ENCODE results near the gene VSTM4. TPM values are rescaled to one million over a fixed set of nuclear protein-coding genes. Genes with fewer than 3 reads are reported as not detected.

Gene VSTM4
- polyA plus RNA-seq, 1 donor (not counting 4 experiments of a cell fraction or from before 2014, with no cell fraction given): not detected

DNA sequence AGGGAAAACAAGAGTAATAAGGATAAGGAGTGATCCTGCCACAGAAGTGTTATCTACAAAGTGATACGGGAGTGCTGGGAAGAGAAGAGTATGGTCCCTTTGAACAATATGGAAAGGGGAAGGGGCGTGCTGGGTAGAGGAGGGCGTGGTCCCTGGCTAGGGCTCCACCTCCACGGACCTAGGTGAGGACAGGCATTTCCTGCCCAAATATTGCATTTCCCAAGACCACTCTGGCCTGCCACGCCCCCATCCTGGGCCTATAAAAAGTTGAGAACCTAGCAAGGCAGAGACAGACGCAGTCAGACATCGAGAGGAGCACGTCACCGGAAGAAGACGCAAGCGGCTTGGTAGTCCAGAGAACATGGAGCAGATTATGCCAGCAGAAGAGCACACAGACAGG, 22.8 kb downstream of the VSTM4 start:
- Histone ChIP-seq H3K9me1 (ENCODE audit: control insufficient read depth, extremely low read depth, insufficient read depth, low read length) (no peaks in the 10 kb centered on the region), H3K27ac (ENCODE audit: control insufficient read depth, insufficient read depth, low read length) (no peak overlapping the region), H3K36me3 (ENCODE audit: control insufficient read depth in 2 of 2, extremely low read depth in 1 of 2, insufficient read depth in 2 of 2, low read length in 2 of 2) (no peaks in the 10 kb centered on the region), H3K4me1 (ENCODE audit: control insufficient read depth, extremely low read depth, insufficient read depth, low read length) (no peaks in the 10 kb centered on the region), H4K20me1 (ENCODE audit: control insufficient read depth, extremely low read depth, insufficient read depth, low read length) (no peaks in the 10 kb centered on the region), H2AFZ (ENCODE audit: control insufficient read depth, low read length) (no peak overlapping the region), H3K79me2 (ENCODE audit: control insufficient read depth, insufficient read depth, low read length) (no peaks in the 10 kb centered on the region), H3K4me2 (ENCODE audit: control insufficient read depth, extremely low read depth, insufficient read depth, low read depth, low read length) (no peak overlapping the region), H3K9ac (ENCODE audit: control insufficient read depth, extremely low read depth, insufficient read depth, low read length) (no peak overlapping the region), H3K9me3 (ENCODE audit: control insufficient read depth, low read depth, low read length) (no peaks in the 10 kb centered on the region), H3K4me3 (ENCODE audit: control insufficient read depth in 2 of 3, extremely low read depth in 1 of 3, insufficient read depth in 2 of 3, low read depth in 1 of 3, low read length in 3 of 3) (no peak overlapping the region), H3K27me3 (ENCODE audit: control insufficient read depth, extremely low read depth, insufficient read depth, low read length) (peaks cover 4% of the 10 kb centered on the region)
- dilution Hi-C loops (cut with MboI; ENCODE audit: extremely low pct_ligation_motif_present, low sequenced_read_pairs): no loop called here
- FAIRE-seq (no peak), DNase-seq (ENCODE audit: low read depth, low spot score) (no peak)
- no peak for TF ChIP-seq EZH2 (IDR thresholded peaks at IDR 0.05; ENCODE audit: low read length)
- TF ChIP-seq, protein P1, sequence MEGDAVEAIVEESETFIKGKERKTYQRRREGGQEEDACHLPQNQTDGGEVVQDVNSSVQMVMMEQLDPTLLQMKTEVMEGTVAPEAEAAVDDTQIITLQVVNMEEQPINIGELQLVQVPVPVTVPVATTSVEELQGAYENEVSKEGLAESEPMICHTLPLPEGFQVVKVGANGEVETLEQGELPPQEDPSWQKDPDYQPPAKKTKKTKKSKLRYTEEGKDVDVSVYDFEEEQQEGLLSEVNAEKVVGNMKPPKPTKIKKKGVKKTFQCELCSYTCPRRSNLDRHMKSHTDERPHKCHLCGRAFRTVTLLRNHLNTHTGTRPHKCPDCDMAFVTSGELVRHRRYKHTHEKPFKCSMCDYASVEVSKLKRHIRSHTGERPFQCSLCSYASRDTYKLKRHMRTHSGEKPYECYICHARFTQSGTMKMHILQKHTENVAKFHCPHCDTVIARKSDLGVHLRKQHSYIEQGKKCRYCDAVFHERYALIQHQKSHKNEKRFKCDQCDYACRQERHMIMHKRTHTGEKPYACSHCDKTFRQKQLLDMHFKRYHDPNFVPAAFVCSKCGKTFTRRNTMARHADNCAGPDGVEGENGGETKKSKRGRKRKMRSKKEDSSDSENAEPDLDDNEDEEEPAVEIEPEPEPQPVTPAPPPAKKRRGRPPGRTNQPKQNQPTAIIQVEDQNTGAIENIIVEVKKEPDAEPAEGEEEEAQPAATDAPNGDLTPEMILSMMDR (optimal IDR thresholded peaks at IDR 0.05 in 1 of 3, IDR thresholded peaks at IDR 0.05 in 1 of 3, conservative IDR thresholded peaks at IDR 0.05 in 1 of 3; ENCODE audit: extremely low read depth in 1 of 3, insufficient read depth in 2 of 3, low read length in 3 of 3): no peak

DNA sequence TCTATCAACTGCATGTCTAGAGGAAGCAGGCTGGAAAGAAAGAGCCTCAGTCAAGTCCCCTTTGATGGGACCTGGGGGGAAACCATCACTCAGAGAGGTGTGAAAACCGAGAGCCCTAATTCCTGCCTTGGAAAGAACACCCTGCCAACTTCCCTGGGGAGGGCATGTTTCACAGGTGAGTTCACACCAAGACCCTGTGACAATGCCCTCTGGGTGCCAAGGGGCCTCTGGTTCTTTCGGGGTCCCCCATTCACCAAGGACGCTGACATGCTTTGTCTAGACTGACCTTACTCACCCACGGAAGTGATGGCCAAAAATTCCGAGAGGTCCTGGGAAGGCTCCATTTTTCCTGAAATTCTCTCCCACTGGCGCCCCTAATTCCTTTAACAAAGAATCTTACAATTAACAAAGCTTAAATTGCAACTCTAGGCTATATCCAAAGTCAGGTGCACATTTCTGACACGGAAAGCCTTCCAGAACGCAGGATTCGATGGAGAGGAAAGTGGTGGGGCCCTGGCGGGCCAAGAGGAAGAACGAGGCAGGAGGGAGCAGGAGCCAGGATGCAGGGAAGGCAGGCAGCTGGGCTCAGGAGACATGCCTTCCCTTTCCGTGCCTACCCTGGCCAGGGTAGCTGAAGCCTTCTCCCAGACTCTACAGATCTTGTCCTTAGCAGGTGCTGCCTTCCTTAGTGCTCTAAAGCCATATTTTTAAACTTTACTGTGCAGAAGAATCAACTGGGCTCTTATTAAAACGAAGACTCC, 23.7 kb downstream of the VSTM4 start:
- Histone ChIP-seq H2AFZ (ENCODE audit: control insufficient read depth, low read length) (no peak overlapping the region), H3K4me2 (ENCODE audit: control insufficient read depth, extremely low read depth, insufficient read depth, low read depth, low read length) (no peak overlapping the region), H3K36me3 (ENCODE audit: control insufficient read depth in 2 of 2, extremely low read depth in 1 of 2, insufficient read depth in 2 of 2, low read length in 2 of 2) (no peaks in the 10 kb centered on the region), H3K9me1 (ENCODE audit: control insufficient read depth, extremely low read depth, insufficient read depth, low read length) (no peaks in the 10 kb centered on the region), H3K9ac (ENCODE audit: control insufficient read depth, extremely low read depth, insufficient read depth, low read length) (no peak overlapping the region), H3K27ac (ENCODE audit: control insufficient read depth, insufficient read depth, low read length) (no peak overlapping the region), H3K79me2 (ENCODE audit: control insufficient read depth, insufficient read depth, low read length) (no peaks in the 10 kb centered on the region), H3K4me3 (ENCODE audit: control insufficient read depth in 2 of 3, extremely low read depth in 1 of 3, insufficient read depth in 2 of 3, low read depth in 1 of 3, low read length in 3 of 3) (no peak overlapping the region), H3K27me3 (ENCODE audit: control insufficient read depth, extremely low read depth, insufficient read depth, low read length) (peaks cover 4% of the 10 kb centered on the region), H4K20me1 (ENCODE audit: control insufficient read depth, extremely low read depth, insufficient read depth, low read length) (no peaks in the 10 kb centered on the region), H3K9me3 (ENCODE audit: control insufficient read depth, low read depth, low read length) (no peaks in the 10 kb centered on the region), H3K4me1 (ENCODE audit: control insufficient read depth, extremely low read depth, insufficient read depth, low read length) (no peaks in the 10 kb centered on the region)
- TF ChIP-seq, protein P1 (optimal IDR thresholded peaks at IDR 0.05 in 1 of 3, IDR thresholded peaks at IDR 0.05 in 1 of 3, conservative IDR thresholded peaks at IDR 0.05 in 1 of 3; ENCODE audit: extremely low read depth in 1 of 3, insufficient read depth in 2 of 3, low read length in 3 of 3): no peak
- TF ChIP-seq EZH2 (IDR thresholded peaks at IDR 0.05; ENCODE audit: low read length): no peak
- DNase-seq (ENCODE audit: low read depth, low spot score): no peak
- no peak for FAIRE-seq
- dilution Hi-C loops (cut with MboI; ENCODE audit: extremely low pct_ligation_motif_present, low sequenced_read_pairs): no loop called here
